Neural cell (in vitro differentiated cells): ENCODE results near the gene DBN1. TPM values are rescaled to one million over a fixed set of nuclear protein-coding genes. Genes with fewer than 3 reads are reported as not detected.

Experiments
- H2AFZ ChIP-seq: fragments of 200-600, 300-800 bp; sonication (generic), shearing (Covaris generic); 2 replicates; pipeline ENCODE4 v1.6.0; 2014; ENCODE audit warnings: low read depth, mild to moderate bottlenecking, antibody characterized with exemption, low read length, moderate library complexity
- H3F3A ChIP-seq: fragments of 200-600 bp; shearing (Covaris generic); 2 replicates; pipeline ENCODE4 v1.6.1; 2016; ENCODE audit warnings: mild to moderate bottlenecking, moderate library complexity, mixed read lengths, antibody characterized with exemption, low read length; ENCODE audit not compliant: insufficient read depth, poor library complexity, severe bottlenecking
- H3K27ac ChIP-seq: fragments of 200-600, 300-800 bp; sonication (generic), shearing (Covaris generic); 2 replicates; pipeline ENCODE4 v1.5.1; 2014; ENCODE audit warnings: mild to moderate bottlenecking, low read length, moderate library complexity
- H3K27me3 ChIP-seq: fragments of 300-800, 200-600 bp; sonication (generic), shearing (Covaris generic); 2 replicates; pipeline ENCODE4 v1.6.0; 2014; ENCODE audit warnings: mild to moderate bottlenecking, low read depth, low read length, moderate library complexity; ENCODE audit not compliant: insufficient read depth
- H3K36me3 ChIP-seq: fragments of 300-800, 200-600 bp; sonication (generic), shearing (Covaris generic); 2 replicates; pipeline ENCODE4 v1.5.1; 2014; ENCODE audit warnings: mild to moderate bottlenecking, antibody characterized with exemption, low read length, moderate library complexity; ENCODE audit not compliant: insufficient read depth
- H3K4me2 ChIP-seq: fragments of 300-800, 200-600 bp; sonication (generic), shearing (Covaris generic); 2 replicates; pipeline ENCODE4 v1.6.0; 2014; ENCODE audit warnings: mild to moderate bottlenecking, low read length
- H3K4me3 ChIP-seq: fragments of 300-800, 200-600 bp; sonication (generic), shearing (Covaris generic); 2 replicates; pipeline ENCODE4 v1.5.1; 2014; ENCODE audit warnings: mild to moderate bottlenecking, low read length, moderate library complexity
- H3K79me2 ChIP-seq: fragments of 200-600 bp; shearing (Covaris generic); replicated peaks from 2 replicates; pipeline ENCODE4 v1.6.0; 2014; ENCODE audit warnings: mild to moderate bottlenecking, low read length, moderate library complexity; ENCODE audit not compliant: insufficient read depth
- H3K9ac ChIP-seq: fragments of 300-800, 200-600 bp; sonication (generic), shearing (Covaris generic); 2 replicates; pipeline ENCODE4 v1.6.1; 2016; ENCODE audit warnings: mild to moderate bottlenecking, low read length, mixed read lengths
- H3K9me2 ChIP-seq: fragments of 200-600 bp; shearing (Covaris generic); 2 replicates; pipeline ENCODE4 v1.6.1; 2016; ENCODE audit warnings: mild to moderate bottlenecking, low read length, mixed read lengths; ENCODE audit not compliant: insufficient read depth
- H3K9me3 ChIP-seq: fragments of 200-600, 300-800 bp; sonication (generic), shearing (Covaris generic); 2 replicates; pipeline ENCODE4 v1.6.1; 2016; ENCODE audit warnings: mild to moderate bottlenecking, mixed run types, low read length, moderate library complexity, mixed read lengths
- H4K20me1 ChIP-seq: fragments of 200-600 bp; shearing (Covaris generic); 2 replicates; pipeline ENCODE4 v1.6.1; 2016; ENCODE audit warnings: mild to moderate bottlenecking, mixed run types; ENCODE audit not compliant: insufficient read depth
- MXI1 ChIP-seq: fragments of 450-650 bp; conservative IDR thresholded peaks from 2 replicates; pipeline ENCODE4 v1.6.1; 2014; ENCODE audit warnings: antibody characterized with exemption, mild to moderate bottlenecking; ENCODE audit not compliant: poor library complexity, severe bottlenecking
- POLR2AphosphoS5 ChIP-seq: IDR thresholded peaks from 2 replicates; pipeline ENCODE4 v1.6.1; 2012
- REST ChIP-seq: IDR thresholded peaks from 2 replicates; pipeline ENCODE4 v1.6.1; 2012; ENCODE audit warnings: borderline replicate concordance
- SMC3 ChIP-seq: fragments of 450-650 bp; conservative IDR thresholded peaks from 2 replicates; pipeline ENCODE4 v1.6.1; 2014; ENCODE audit warnings: antibody characterized with exemption, mild to moderate bottlenecking, moderate library complexity; ENCODE audit not compliant: poor library complexity
- polyA plus RNA-seq: library from polyadenylated mRNA; depleted of rRNA; stranded (reverse); fragments of >200 nt; gene quantifications from 2 replicates; pipeline ENCODE4 v1.2.3, GENCODE V29; 2014

Gene DBN1
- polyA plus RNA-seq, 1 donor from 2014 or later: 319 TPM

DNA sequence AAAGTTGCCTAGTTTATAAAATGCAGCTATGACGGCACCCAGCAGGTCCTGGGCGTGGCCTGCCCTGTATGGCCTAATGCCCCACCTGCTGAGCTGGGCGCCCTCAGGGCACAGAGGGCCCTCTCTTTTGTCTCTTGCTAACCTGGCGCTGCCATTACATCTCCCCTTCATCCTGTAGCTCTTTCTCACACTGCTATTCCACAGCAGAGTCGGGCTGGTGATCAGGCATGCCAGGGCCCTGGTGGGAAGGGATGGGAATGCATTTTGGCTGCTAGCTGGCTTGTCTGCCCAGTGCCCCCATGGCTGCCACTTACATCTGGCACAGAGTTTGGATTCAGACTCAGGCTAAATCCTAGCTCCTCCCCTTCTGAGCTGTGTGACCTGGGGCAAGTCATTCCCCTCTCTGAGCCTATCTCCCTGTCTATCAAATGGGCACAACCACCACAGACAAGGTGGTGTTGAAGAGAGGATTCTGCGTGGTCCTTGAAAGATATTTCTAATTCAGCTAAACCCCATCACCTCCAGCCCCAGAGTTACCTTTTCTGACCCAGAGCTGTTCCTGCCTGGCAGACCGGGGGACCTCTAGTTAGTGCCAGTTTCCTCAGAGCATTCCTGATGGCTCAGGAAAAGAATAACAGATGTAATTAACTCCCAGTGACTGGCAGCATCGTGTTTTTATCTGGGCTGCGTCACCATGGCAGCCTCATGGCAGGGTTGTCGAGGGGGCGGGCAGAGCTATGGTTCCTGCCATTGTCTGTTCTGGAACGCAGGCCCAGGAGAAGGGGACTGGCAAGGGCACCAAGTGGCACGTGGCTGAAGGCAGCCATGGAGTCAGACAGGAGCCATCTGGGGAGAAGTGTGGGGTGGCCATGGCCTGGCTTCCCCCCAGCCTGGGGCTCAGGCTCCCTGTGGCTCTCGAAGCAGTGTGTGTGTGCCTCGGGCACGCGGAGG lies 20.5 kb downstream of the DBN1 start:
- TF ChIP-seq POLR2AphosphoS5: peak; percentile 13
- no peak for TF ChIP-seq MXI1
- no peak for TF ChIP-seq SMC3
- Histone ChIP-seq H3K79me2 (peaks cover 27% of the 10 kb centered on the region), H3K27ac (peak overlapping the region; percentile 90), H3K36me3 (peaks cover 9% of the 10 kb centered on the region), H3K9me3 (no peaks in the 10 kb centered on the region), H3K4me2 (no peak overlapping the region), H3K9ac (peak overlapping the region; percentile 86), H3K9me2 (no peaks in the 10 kb centered on the region), H3K27me3 (no peaks in the 10 kb centered on the region), H4K20me1 (peaks cover 10% of the 10 kb centered on the region), H3K4me3 (peak overlapping the region; percentile 66), H2AFZ (no peak overlapping the region), H3F3A (peaks cover 5% of the 10 kb centered on the region)

GRCh38 chr5:177450667-177451424 lies 22.6 kb downstream of the DBN1 start:
- Histone ChIP-seq H3K9me2 (no peaks in the 10 kb centered on the region), H3K9ac (no peak overlapping the region), H2AFZ (no peak overlapping the region), H3K4me3 (no peak overlapping the region), H3K4me2 (no peak overlapping the region), H4K20me1 (no peaks in the 10 kb centered on the region), H3K27ac (no peak overlapping the region), H3F3A (no peaks in the 10 kb centered on the region), H3K9me3 (no peaks in the 10 kb centered on the region), H3K79me2 (peaks cover 32% of the 10 kb centered on the region), H3K27me3 (no peaks in the 10 kb centered on the region), H3K36me3 (no peaks in the 10 kb centered on the region)
- TF ChIP-seq REST (no peak), POLR2AphosphoS5 (peak; percentile 30)

- H3K9me2 ChIP-seq: no peaks in the 10 kb centered on the region
- H3K36me3 ChIP-seq: no peaks in the 10 kb centered on the region
- H3K27me3 ChIP-seq: no peaks in the 10 kb centered on the region
- no peaks in the 10 kb centered on the region for H3K9me3 ChIP-seq
- peak overlapping the region; percentile 92 for H3K4me2 ChIP-seq
- peak overlapping the region; percentile 91 for H3K9ac ChIP-seq
- no peak overlapping the region for H2AFZ ChIP-seq
- no peaks in the 10 kb centered on the region for H3F3A ChIP-seq
- no peak overlapping the region for H3K27ac ChIP-seq
- H3K4me3 ChIP-seq: peak overlapping the region; percentile 97
- peaks cover 36% of the 10 kb centered on the region for H3K79me2 ChIP-seq
- TF ChIP-seq POLR2AphosphoS5 (peak; percentile 7), REST (no peak)
- no peaks in the 10 kb centered on the region for H4K20me1 ChIP-seq
These were observed 24.0 kb downstream of the DBN1 start for GRCh38 chr5:177449140-177450061.
